IgD-negative memory B cell (primary cell): ENCODE data around the gene DENND1A. TPM values are rescaled to one million over a fixed set of nuclear protein-coding genes. Genes with fewer than 3 reads are reported as not detected.

Source experiments
- H3K27ac Mint-ChIP-seq, 3 donors: one replicate each; pipeline ENCODE4 v1.8.0; 2020 to 2022; ENCODE audit warnings: mild to moderate bottlenecking in 3 of 3, mixed read lengths in 3 of 3, moderate library complexity in 1 of 3
- H3K27me3 Mint-ChIP-seq: one replicate; pipeline ENCODE4 v1.8.0; 2021; ENCODE audit warnings: mixed read lengths
- H3K36me3 Mint-ChIP-seq: one replicate; pipeline ENCODE4 v1.8.0; 2020; ENCODE audit warnings: mild to moderate bottlenecking, mixed read lengths
- H3K4me1 Mint-ChIP-seq, 3 donors: one replicate each; pipeline ENCODE4 v1.8.0; 2020 to 2022; ENCODE audit warnings: mixed read lengths in 3 of 3, mild to moderate bottlenecking in 1 of 3
- H3K4me3 Mint-ChIP-seq, 4 donors: one replicate each; pipeline ENCODE4 v1.8.0; 2020 to 2022; ENCODE audit warnings: mild to moderate bottlenecking in 4 of 4, mixed read lengths in 4 of 4, moderate library complexity in 3 of 4
- H3K9me3 Mint-ChIP-seq, 3 donors: one replicate each; pipeline ENCODE4 v1.8.0; 2020 to 2021; ENCODE audit warnings: mixed read lengths in 3 of 3, mild to moderate bottlenecking in 1 of 3
- polyA plus RNA-seq: library from polyadenylated mRNA; unstranded; fragments of 300-500 nt; fragmentation: Illumina TruSeq; gene quantifications from one replicate; pipeline ENCODE4 v1.2.3, GENCODE V29; 2021

DENND1A gene
- polyA plus RNA-seq, 1 donor from 2014 or later = 6.4 TPM

DNA sequence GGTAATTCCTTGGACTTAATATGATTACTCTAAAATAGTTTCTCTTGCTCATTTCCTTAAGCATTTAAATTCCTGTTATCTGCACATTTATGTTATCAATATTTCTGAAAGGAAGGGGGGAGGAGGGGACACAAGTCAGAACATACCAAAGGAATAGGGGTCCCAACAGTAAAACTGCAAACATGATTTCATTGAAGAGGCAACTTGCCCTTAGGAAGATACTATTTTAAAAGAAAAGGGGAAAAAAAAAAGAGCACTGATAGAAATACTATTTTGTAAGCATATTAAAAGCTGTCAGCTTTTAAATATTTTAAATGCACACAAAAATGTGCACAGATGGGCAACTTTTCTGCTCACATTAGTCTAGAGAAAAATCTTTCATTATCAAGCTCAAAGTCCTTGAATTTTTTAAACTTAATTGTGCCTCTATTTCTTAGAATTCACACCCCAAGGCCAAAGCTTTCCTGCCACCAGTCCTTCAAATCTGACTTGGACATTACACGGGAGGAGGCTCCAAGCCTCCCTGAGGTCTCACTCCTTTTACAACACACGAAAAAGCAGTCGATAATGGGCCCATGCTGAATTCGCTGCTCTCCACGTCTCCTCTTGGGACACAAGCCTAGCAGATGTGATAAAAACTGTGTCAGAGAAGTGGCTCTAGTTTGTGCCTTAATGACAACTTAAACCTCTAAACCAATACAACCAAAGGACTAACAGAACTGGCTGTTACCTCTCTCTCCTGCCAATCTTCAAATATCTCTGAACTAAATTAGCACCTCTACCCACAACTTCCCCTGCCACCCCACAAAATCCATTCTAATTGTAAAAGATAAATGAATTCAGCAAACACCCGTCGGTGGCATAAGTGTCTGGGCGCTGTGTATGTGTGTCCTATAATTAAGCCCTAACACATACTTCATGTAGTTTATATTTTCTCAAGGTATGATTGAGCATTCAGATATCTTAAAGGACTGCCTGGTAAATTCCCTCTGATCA is 154.3 kb downstream of the DENND1A start:
- Mint-ChIP-seq H3K27me3 (no peaks in the 10 kb centered on the region), H3K27ac (no peak overlapping the region), H3K36me3 (peaks cover 2% of the 10 kb centered on the region), H3K4me3 (no peak overlapping the region), H3K4me1 (peaks cover 4 to 26% (median 15%) of the 10 kb centered on the region in 3 donors), H3K9me3 (no peaks in the 10 kb centered on the region)

- Mint-ChIP-seq H3K4me3 (no peak overlapping the region), H3K27ac (no peak overlapping the region), H3K36me3 (peaks cover 3% of the 10 kb centered on the region), H3K4me1 (peaks cover 10 to 32% (median 18%) of the 10 kb centered on the region in 3 donors), H3K9me3 (no peaks in the 10 kb centered on the region), H3K27me3 (no peaks in the 10 kb centered on the region)
These were observed 156.1 kb downstream of the DENND1A start for GRCh38 chr9:123773783-123774182.

DNA sequence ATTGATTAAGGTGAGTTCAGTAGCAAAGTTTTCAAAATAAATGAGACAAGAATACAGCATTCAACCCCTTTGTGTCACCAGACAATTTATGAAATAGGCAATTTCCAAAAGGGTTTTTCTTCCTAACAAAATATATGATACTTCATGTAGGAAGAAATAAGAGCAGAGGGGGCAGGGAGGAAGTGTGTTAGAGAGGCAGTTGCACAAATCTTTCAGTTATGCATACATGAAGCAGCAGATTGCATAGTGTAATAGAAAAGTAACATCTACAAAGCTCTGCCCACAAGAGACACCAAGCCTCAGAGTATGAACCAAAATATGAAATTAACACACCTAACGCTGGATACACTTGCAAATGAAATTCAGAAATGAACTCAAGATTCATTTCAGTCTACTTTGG is 157.0 kb downstream of the DENND1A start:
- H3K36me3 Mint-ChIP-seq = peaks cover 3% of the 10 kb centered on the region
- H3K4me3 Mint-ChIP-seq = no peak overlapping the region
- H3K27ac Mint-ChIP-seq = no peak overlapping the region
- no peaks in the 10 kb centered on the region for H3K27me3 Mint-ChIP-seq
- no peaks in the 10 kb centered on the region for H3K9me3 Mint-ChIP-seq
- peaks cover 10 to 32% (median 18%) of the 10 kb centered on the region in 3 donors for H3K4me1 Mint-ChIP-seq

- peaks cover 10 to 32% (median 18%) of the 10 kb centered on the region in 3 donors for H3K4me1 Mint-ChIP-seq
- no peak overlapping the region for H3K4me3 Mint-ChIP-seq
- no peaks in the 10 kb centered on the region for H3K9me3 Mint-ChIP-seq
- no peaks in the 10 kb centered on the region for H3K27me3 Mint-ChIP-seq
- H3K27ac Mint-ChIP-seq = no peak overlapping the region
- H3K36me3 Mint-ChIP-seq = peaks cover 3% of the 10 kb centered on the region
These were observed 157.6 kb downstream of the DENND1A start for GRCh38 chr9:123772374-123772773.

GRCh38 chr9:123771690-123772089 is 158.2 kb downstream of the DENND1A start:
- Mint-ChIP-seq H3K36me3 (peaks cover 6% of the 10 kb centered on the region), H3K4me3 (no peak overlapping the region), H3K4me1 (peaks cover 10 to 32% (median 18%) of the 10 kb centered on the region in 3 donors), H3K27me3 (no peaks in the 10 kb centered on the region), H3K27ac (no peak overlapping the region), H3K9me3 (no peaks in the 10 kb centered on the region)

DNA sequence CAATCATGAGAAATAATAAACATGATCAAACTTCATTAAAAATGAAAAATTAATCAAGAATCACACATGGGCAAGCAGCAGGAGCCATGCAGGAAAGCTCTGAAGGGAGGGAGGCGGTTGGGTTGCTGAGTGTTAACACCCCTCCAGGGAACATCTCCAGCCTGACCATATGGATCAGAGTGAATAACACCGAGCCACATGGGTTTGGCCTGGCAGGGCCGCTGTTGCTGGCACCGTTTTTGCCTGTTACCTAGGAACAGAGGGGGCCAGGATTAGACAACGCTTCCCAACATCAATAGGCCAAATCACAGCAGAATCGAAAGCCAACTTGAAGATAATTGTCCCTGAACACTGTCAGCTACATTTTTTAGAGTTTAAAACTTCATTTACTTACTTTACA is 160.2 kb downstream of the DENND1A start:
- H3K9me3 Mint-ChIP-seq = no peaks in the 10 kb centered on the region
- peaks cover 10 to 20% (median 11%) of the 10 kb centered on the region in 3 donors for H3K4me1 Mint-ChIP-seq
- H3K36me3 Mint-ChIP-seq = peaks cover 10% of the 10 kb centered on the region
- peak overlapping the region in 1 of 3 donors; percentile 18 for H3K27ac Mint-ChIP-seq
- H3K4me3 Mint-ChIP-seq = peak overlapping the region in 1 of 4 donors; percentile 71
- H3K27me3 Mint-ChIP-seq = no peaks in the 10 kb centered on the region

- Mint-ChIP-seq H3K4me3 (no peak overlapping the region), H3K4me1 (peaks cover 0 to 2% (median 0%) of the 10 kb centered on the region in 3 donors), H3K27me3 (no peaks in the 10 kb centered on the region), H3K36me3 (peaks cover 11% of the 10 kb centered on the region), H3K9me3 (no peaks in the 10 kb centered on the region), H3K27ac (no peak overlapping the region)
These were observed 165.9 kb downstream of the DENND1A start for GRCh38 chr9:123763910-123764588.

- no peak overlapping the region for H3K27ac Mint-ChIP-seq
- H3K27me3 Mint-ChIP-seq = no peaks in the 10 kb centered on the region
- H3K36me3 Mint-ChIP-seq = peaks cover 10% of the 10 kb centered on the region
- H3K4me3 Mint-ChIP-seq = no peak overlapping the region
- peaks cover 0 to 2% (median 0%) of the 10 kb centered on the region in 3 donors for H3K4me1 Mint-ChIP-seq
- H3K9me3 Mint-ChIP-seq = no peaks in the 10 kb centered on the region
These were observed 167.9 kb downstream of the DENND1A start for GRCh38 chr9:123761905-123762605.

- Mint-ChIP-seq H3K27ac (no peak overlapping the region), H3K36me3 (peaks cover 8% of the 10 kb centered on the region), H3K4me3 (no peak overlapping the region), H3K9me3 (no peaks in the 10 kb centered on the region), H3K27me3 (no peaks in the 10 kb centered on the region), H3K4me1 (peaks cover 0 to 4% (median 0%) of the 10 kb centered on the region in 3 donors)
These were observed 172.0 kb downstream of the DENND1A start for GRCh38 chr9:123757960-123758359.

DNA sequence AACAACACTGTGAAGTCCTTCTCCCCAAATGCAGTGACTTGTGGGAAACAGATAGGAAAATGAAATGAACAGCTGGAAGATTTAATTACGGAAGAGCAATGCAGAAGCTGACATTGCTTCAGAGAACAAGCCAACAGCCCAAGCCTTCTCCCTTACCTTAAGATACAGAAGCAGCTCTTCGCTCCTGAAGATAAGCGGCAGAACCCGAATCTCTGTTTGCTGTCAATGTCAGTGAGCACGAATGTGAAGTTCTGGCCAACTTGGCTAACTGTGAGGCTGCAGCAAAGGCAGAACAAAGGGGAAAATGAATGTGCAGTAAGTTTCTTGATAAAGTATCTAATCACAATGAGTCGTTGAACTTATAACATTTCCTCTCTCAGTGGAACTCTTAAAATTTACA is 172.4 kb downstream of the DENND1A start:
- H3K27ac Mint-ChIP-seq = no peak overlapping the region
- peaks cover 0 to 4% (median 0%) of the 10 kb centered on the region in 3 donors for H3K4me1 Mint-ChIP-seq
- no peaks in the 10 kb centered on the region for H3K9me3 Mint-ChIP-seq
- no peak overlapping the region for H3K4me3 Mint-ChIP-seq
- H3K36me3 Mint-ChIP-seq = peaks cover 8% of the 10 kb centered on the region
- H3K27me3 Mint-ChIP-seq = no peaks in the 10 kb centered on the region

DNA sequence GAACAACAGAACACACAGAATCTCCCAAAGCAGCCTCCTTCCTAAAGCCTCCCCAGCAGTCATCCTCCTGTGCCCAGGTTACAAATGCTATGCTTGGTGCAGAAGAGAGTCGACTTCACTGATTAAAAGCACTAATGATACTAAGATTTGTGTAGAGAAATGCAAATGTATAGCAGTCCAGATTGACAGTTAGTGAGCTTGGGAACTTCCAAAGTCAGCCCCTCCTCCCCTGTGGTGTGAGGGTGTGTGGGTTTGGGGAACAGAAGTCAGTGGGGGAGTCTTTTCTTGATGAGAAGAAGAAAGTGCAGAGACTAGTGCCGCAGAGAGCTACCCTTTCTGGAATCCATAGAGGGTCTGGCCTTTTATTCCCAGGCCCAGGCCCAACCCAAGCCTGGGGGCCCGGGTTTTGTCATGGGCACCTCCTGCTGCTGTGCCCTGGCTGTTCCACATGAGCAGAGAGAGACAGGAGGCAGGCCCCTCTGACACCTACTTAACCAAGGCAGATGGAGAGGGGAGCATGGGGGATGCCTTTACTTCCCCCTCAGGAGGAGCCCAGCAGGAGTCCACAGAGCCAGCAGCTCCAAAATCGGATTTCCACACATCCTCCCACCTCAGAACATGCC is 173.3 kb downstream of the DENND1A start:
- peaks cover 11% of the 10 kb centered on the region for H3K36me3 Mint-ChIP-seq
- no peak overlapping the region for H3K4me3 Mint-ChIP-seq
- H3K27me3 Mint-ChIP-seq = no peaks in the 10 kb centered on the region
- H3K9me3 Mint-ChIP-seq = no peaks in the 10 kb centered on the region
- H3K4me1 Mint-ChIP-seq = peaks cover 0 to 6% (median 2%) of the 10 kb centered on the region in 3 donors
- H3K27ac Mint-ChIP-seq = no peak overlapping the region

DNA sequence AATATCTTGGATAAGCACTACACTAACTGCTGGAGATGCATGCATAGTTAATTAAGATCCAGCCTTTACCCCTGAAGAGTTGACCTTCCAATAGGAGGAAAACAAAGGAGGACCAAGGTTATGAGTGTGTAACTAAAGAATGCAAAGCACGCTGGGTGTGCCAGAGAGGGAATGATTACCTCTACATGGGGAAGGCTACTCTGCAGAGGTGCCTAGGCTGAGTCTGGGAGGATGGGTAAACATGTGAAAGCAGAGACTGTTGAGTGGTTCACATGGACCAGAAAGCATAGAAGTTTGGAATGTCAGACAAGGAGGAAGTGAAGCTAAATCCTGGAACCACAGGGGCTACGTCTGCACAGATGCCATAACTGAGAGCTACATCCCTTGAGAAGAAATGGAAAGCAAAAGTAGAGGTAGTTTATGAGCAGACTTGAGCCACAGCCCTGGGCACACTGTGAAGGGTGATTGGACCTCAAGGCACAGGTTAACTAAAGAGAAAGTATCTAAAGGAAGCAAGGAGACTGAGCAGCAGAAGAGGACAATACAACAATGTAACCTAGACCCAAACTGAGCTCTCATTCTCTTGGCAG is 176.2 kb downstream of the DENND1A start:
- Mint-ChIP-seq H3K4me3 (no peak overlapping the region), H3K27ac (no peak overlapping the region), H3K27me3 (no peaks in the 10 kb centered on the region), H3K4me1 (peaks cover 16 to 20% (median 18%) of the 10 kb centered on the region in 3 donors), H3K36me3 (peaks cover 10% of the 10 kb centered on the region), H3K9me3 (no peaks in the 10 kb centered on the region)

GRCh38 chr9:123753016-123753415 is 176.9 kb downstream of the DENND1A start:
- no peak overlapping the region for H3K4me3 Mint-ChIP-seq
- peaks cover 16 to 21% (median 20%) of the 10 kb centered on the region in 3 donors for H3K4me1 Mint-ChIP-seq
- H3K27me3 Mint-ChIP-seq = no peaks in the 10 kb centered on the region
- H3K9me3 Mint-ChIP-seq = no peaks in the 10 kb centered on the region
- peaks cover 10% of the 10 kb centered on the region for H3K36me3 Mint-ChIP-seq
- no peak overlapping the region for H3K27ac Mint-ChIP-seq

GRCh38 chr9:123749580-123750202 is 180.2 kb downstream of the DENND1A start:
- peaks cover 10% of the 10 kb centered on the region for H3K36me3 Mint-ChIP-seq
- H3K27me3 Mint-ChIP-seq = no peaks in the 10 kb centered on the region
- peak overlapping the region in 1 of 3 donors; percentile 5 for H3K27ac Mint-ChIP-seq
- peak overlapping the region in 1 of 4 donors; percentile 58 for H3K4me3 Mint-ChIP-seq
- H3K4me1 Mint-ChIP-seq = peaks cover 16 to 21% (median 18%) of the 10 kb centered on the region in 3 donors
- no peaks in the 10 kb centered on the region for H3K9me3 Mint-ChIP-seq
